Left forelimb (tissue), 1 donor: ENCODE data around the gene NOSIP.

Experiments used
- DNase-seq: peaks from one replicate; pipeline ENCODE4 v3.0.0-alpha.2; 2018; ENCODE audit warnings: low spot score

NOSIP gene

DNA sequence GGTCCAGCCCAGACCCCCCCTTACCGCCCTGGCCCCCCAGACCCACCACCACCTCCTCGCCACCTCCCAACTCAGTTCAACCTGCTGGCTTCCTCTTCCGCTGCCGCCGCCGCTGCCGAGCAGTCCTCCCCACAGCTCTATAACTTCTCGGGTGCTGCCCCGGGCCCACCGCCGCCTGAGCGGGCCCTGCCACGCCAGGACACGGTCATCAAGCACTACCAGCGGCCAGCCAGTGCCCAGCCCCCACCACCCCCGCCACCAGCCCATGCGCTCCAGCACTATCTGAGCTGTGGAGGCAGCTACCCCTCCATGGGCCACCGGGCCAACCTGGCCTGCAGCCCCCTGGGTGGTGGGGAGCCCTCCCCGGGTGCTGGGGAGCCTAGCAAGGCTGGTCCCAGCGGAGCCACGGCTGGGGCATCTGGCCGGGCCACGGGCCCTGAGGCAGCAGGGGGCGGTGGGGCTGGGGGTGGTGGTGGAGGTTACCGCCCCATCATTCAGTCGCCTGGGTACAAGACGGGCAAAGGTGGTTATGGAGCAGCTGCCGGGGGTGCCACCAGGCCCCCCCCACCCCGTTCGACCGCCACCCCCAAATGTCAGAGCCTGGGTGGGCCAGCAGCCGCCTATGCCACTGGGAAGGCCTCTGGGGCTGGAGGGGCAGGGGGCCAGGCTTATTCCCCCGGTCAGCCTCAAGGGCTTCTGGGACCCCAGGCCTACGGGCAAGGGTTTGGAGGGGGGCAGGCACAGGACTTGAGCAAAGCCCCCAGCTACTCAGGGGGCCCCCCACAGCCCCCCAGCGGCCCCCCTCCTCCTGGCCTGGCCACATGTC lies 14.8 kb upstream of the NOSIP start:
- no peak for DNase-seq

DNA sequence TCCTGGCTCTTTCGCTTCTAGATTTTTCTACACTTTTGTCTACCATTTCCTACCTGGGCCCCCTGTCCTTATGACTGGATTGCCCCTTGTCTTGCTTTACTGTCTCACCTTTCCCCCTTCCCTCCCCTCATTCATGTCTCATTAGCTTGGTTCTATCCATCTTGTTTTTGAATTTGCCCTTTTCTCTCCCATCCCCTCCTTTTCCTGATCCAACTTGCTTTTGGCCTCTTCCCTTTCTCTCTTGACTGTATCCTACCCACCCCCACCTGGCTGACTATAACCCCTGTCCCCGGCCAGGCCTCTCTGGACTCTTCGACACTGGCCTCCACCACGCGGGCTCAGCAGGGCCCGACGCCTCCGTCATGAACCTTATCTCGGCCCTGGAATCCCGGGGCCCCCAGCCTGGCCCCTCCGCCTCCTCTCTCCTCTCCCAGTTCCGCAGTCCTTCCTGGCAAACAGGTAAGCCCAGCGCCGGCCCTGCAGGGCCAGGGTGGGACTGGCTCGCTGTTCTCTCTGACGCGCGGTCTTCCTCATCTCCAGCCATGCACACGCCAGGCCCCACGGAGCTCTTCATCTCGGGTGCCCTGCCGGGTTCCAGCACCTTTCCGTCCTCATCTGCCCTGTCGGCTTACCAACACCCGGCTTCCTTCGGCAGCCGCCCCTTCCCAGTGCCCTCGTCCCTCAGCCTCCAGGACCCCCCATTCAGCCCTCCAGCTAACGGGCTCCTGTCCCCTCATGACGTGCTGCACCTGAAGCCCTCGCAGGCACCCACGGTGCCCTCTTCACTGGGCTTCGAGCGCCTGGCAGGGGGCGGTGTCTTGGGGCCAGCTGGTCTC lies 14.0 kb upstream of the NOSIP start:
- DNase-seq, result no peak

DNA sequence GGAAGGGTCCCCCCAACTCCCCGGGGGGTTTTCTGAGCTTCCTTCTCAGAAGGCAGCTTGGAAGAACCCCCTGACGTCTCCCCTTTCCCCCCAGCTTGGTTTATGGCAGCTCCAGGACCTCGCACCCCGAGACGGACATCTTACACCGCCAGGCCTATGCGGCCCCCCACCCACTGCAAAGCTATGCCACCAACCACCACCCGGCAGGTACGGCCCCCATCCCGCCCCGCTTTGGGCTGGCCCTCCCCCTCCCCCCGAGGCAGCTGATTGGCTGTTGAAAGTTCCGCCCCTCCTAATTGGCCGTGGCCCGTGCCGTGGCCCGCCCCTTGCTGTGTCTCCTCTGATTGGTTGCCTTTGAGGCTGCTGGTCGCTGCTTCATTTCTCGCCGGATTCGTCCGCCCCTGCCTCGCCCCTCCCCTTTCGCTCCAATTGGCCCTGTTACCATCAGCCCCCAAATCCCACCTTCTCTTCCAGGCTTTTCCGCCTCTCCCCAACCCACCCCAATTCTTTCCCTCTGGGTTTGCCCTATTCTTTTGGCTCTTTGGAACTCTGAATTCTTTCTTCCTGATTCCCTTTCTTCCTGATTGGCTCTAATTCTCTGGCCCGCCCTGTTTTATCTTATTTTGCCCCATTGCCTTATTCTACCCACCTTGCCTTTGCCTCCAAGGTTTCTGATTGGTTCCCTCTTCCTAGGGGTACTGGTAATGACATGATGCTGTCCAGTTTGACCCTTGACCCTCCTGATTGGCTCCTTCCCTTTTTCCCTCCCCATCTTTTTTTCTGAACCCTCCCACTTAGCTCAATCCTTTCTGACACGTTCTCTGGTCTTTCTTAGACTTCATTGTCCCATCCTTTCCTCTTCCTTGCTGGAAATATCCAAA lies 13.1 kb upstream of the NOSIP start:
- DNase-seq, result peak; percentile 94

DNA sequence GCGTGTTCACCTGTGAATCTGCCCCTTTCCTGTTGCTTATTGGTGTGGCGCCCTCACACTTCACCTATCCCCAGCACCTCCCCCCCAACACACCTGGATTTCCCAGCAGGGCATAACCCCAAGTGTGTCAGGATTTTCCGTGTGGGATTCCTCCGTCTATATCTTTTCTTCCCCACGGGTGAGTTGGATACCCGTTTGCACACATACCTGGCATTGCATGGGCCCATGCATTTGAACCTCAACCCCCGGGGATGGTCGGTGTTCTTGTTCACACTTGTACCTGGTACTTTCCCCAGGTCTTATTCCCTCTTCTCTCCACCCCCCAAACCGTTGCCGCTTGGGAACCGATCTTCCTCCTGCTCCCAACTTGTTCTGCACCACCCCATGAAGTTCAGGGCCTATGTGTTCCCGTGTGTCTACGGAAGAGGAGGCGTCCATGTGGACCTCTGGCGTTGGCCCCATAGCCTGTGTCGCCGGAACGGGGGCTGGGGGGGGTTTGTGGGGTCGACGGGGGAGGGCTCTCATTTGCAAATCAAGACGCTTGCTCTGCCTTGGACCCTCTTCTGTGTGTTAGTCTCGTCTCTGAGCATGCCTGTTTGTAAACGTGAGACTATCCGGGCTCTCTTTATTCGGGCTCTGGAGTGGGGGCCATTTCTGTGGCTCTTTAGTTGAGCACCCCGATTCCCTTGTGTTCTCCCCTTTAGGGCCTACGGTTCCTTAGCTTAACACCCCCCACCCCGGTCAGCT lies 12.3 kb upstream of the NOSIP start:
- no peak for DNase-seq

DNA sequence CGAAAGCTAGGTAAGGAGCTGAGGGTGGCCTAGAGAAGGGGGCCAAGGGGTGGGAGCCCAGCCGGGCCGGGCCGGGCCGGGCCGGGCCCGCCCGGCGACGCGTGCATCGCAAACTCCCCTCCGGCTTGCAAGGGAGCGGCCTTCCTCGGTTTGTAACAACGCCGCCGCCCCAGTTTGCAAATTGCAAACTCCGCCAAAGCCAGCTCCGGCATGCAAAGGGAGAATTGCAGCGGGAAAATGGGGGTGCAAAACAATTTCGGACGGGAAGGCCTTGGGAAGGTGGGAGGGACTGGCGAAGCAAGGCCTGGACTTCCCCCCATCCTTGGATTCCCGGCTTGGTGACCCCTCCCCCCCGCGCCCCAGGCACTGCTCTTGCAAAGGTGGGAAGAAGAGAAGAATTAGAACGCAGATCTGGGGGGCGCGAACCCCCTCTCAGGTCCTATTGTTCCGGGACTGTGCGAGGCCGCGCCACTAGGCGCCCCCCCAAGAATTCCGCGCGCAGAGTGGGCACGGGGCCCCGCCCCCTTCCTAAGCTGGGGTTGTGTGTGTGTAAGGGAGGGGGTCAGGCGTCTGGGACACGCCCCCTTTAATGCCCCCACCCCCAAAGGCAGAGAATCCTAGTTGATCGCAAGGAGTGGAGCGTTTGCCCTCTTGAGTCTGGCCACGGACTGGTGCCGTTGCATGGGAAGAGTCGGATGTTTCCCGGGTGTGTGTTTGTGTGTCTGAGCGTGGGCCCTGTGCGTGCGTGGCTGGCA lies 11.6 kb upstream of the NOSIP start:
- DNase-seq, result no peak

DNA sequence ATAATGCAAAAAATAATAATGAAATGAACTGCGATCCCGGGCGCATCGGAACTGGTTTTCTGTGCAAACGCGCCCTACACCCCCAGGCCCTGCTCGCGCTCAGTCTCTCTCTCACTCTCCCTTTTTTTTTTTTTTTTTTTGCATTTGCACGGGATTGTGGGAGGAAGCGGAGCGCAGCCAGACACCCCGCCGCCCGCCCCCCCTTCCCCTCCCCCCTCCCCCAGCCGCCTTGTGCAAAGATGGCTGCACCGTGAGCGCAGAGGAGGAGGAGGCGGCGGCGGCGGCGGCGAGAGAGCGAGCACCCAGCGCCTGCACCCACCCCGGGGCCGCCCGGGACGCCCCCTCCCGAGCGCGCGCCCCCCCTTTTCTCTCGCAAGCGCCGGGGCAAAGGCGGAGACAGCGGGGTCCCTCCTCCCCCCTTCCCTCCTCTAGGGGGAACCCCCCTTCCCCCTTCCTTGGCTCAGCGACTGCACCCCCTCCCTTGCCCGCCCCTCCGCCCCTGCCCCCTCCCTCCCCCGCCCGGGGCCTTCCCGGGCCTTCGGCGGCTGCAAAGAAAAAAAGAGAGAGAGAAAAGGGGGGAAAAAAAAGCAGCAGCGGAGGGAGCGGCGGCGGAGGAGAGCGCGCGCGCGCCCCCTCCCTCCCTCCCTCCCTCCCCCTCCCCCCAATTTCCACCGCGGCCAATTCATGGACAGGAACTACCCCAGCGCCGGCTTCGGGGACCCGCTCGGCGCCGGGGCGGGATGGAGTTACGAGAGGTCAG lies 10.8 kb upstream of the NOSIP start, which contains the start of gene PRR12:
PRR12 (plus strand) TSS at position 212 of the 760 bp plus-strand sequence; CDS start at position 685, 473 bp downstream.
- peak; percentile 92 for DNase-seq

DNA sequence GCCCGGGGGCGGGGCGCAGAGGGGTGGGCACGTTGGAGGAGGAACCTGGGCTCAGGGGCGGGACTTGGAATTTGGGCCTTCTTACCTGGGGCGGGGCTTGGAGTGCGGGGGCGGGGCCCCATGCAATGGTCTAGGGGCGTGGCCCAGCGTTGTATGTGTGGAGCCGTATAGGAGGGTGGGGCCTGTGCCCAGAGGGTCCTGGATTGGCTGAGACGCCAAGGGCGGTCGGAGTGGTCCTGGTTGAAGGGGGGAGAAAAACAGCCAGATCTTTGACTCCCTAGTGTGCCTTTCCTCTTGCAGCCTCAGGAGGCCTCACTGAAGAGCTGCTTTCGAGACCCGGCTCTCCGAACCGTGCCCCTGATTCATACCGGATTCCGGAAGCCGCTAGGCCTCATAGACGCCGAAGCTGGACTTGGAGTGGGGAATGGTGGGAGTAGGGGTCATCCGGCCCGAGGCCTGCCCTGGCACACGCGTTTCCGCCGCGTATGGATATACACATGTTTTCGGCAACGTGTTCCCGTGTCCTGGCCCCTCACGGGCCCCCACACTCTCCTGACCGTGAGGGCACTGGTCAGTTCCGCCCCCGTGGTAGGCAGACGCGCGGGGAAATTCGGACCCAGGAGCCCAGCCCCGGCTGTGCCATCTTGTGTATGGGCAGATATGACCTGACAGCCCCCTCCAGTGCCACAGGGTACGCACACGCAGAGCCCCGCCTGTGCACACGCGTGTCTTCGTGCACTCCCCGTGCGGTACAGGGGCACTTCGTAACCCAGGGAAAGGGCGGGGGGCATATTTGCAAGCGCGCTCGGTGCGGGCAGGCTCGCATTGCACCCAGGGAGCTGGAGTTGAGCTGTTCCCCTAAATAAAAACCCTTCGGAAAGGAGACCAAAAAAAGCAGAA lies 10.0 kb upstream of the NOSIP start:
- peak; percentile 94 for DNase-seq

DNA sequence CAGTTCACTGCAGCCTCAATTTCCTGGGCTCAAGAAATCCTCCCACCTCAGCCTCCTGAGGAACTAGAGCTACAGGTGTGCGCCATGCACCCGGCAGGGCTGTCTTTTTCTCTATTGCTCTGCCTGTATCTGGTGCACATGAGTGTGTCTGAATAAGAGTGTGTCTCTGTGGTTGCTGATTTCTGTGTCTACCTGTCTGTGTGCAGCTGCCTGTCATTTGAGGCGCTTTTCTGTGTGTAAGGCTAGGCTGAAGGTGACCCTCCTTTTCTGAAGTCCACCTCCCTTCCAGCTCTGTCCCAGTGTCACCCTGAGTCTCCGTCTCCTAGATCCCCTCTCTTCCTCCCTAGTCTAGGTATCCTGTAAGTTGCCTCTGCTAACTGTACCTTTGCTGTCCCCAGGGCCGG lies 9.1 kb upstream of the NOSIP start:
- DNase-seq, result no peak

DNA sequence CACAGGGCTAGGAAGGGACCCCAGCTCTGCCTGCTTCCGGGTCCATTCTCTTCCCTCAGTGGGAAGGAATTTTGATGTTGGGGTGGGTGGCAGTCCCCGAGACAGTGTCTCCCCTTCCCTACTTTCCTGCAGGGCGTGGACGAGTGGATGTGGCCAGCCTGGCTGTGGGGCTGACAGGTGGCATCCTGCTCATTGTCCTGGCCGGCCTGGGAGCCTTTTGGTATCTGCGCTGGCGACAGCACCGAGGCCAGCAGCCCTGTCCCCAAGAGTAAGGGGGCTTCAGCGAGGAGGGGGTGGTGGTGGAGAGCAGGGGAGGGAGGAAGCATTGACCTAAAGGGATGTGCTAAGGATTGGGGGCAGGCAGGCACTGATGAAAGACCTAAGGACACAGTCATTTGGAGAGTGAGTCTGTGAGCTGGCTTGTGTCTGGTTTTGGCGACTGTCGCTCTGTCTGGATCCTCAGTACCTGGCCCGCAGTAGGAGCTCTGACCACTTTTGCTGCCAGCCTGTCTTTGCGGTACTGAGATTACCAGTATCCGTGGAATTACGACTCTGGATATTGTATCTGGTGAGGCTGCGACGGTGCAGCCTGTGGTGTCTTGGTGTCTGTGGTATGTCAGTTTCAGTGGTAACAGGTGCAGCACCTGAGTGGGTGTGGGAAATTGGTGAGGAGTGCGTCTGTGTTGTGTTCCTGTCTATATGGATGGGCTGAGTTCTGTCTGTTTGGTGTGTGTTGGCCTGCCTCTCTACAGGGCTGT lies 8.2 kb upstream of the NOSIP start:
- DNase-seq, result no peak

DNA sequence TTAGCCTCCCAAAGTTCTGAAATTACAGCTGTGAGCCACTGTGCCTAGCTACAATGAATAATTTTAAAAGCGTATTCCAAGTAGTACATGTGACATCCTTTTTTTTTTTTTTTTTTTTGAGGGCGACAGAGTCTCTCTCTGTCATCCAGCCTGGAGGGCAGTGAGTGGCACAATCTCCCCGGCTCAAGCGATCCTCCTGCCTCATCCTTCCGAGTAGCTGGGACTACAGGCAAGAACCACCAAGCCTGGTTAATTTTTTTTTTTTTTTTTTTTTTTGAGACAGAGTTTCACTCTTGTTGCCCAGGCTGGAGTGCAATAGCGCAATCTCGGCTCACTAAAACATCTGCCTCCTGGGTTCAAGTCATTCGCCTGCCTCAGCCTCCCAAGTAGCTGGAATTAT lies 6.9 kb upstream of the NOSIP start:
- DNase-seq, result no peak

DNA sequence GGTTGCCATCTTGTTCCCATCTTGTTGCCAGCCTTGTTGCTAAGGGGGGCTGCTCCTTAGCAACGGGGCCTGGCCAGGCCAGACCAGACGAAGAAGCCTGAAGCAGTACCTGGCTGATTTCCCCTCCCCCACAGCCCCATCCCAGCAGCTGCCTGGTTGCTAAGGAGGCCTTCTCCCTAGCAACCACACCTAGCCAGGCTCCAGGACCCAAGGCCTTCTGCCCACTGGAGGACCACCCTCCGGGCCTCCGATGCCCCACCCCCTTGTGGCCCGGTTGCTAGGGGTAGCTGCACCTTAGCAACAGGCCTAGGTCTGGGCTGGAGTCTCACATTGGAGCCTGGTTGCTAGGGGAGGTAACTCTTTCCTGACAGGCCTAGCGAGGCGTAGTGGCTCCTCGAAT lies 4.7 kb upstream of the NOSIP start:
- DNase-seq, result no peak

DNA sequence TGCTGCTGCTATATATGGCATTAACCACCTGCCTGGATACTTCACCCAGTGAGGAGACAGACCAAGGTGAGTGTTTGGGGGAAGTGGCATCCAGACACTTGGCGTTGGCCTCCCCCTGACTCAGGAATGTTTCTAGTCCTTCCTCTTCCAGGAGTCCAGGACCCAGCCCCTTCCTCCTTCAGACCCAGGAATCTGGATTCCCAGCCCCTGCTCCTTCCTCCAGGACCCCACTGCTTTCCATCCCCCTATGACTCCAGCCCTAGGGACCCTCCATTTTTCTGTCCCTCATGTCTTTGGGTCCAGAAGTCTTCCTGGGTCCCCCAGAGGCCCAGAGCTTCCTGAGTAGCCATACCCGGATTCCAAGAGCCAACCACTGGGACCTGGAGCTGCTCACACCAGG lies 2.9 kb upstream of the NOSIP start:
- no peak for DNase-seq

DNA sequence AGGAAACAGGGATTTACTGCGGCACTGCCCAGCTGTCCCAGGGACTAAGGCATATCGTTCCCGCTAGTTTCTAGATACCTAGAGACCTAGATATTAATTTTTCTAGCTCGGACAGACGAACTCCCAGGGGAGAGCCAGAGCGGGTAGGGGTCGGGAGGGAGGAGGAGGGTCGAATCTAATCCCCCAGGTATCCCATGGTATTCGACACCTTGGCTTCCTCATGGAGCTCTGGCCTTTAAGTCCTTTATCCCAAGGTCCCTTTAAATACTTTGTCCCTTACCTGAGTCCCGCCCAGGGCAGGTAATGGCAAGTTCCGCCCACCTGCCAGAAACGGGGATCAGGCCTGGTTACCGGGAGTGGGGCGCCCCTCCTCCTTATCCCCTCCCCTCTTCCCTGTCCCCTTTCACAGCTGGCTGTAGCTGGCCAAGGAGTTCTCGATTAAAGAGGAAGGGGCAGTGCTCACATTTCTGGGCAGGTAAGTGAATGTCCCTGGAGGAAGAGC lies 702 bp upstream of the NOSIP start, which contains the start of gene PRRG2:
PRRG2 (plus strand) TSS at position 310 of the 502 bp plus-strand sequence. CDS start 1,904 bp downstream, outside the sequence.
- no peak for DNase-seq

DNA sequence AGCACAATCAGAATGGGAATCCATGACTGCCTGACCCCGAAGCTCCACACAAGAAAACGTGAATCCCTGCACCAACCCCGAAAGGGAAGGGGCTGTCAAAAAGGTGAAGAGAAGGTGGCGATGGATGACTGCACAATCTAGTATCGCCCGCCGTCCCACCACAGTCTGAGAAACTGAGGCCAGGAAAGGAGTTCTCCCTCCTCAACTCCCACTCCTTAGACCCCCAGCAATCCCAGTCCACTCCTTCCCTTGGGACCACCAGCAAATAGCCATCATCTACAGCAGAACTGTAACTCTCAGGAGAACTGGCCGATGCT lies 451 bp downstream of the NOSIP start:
- DNase-seq, result no peak

DNA sequence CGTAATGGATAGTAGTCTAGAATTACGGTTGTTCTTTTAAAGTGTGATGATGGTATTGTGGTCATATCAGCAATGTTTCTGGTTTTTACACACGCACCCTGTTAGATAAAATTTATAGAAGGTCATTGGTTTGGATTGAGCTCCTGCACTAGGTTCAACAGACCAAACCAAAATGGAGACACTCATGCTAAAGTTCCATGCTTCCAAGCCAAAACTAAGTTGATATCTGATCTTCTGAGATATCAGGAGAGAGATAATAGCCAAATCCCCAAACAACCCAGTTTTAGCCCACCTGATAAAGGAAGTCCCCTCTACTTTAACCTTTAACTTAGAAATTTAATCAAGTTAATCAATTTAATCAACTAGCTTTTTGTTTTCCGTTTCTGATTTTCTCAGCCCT lies 1.2 kb downstream of the NOSIP start:
- no peak for DNase-seq

DNA sequence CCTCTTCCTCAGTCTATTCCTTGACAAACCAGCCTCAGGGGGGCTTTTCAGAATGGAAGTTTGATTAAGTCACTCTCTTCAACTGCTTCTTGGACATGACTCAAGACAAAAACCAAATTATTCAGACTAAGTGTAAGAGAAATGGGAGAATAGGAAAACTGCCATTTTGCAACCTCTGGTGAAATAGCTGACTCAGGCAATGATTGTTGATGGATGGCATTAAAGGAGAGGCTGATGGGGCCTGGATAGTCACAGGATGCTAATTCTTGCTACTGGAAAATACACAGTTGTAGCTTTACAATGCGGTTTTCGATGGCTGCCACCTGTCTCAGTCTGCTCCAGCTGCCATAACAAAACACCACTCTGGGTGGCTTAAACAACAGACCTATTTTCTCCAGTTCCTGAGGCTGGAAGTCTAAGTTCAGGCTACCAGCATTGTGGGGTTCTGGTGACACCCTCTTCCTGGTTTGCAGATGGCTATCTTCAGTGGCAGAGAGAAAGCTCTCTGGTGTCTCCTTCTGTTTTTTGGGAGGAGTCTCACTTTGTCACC lies 6.1 kb downstream of the NOSIP start:
- DNase-seq, result no peak

DNA sequence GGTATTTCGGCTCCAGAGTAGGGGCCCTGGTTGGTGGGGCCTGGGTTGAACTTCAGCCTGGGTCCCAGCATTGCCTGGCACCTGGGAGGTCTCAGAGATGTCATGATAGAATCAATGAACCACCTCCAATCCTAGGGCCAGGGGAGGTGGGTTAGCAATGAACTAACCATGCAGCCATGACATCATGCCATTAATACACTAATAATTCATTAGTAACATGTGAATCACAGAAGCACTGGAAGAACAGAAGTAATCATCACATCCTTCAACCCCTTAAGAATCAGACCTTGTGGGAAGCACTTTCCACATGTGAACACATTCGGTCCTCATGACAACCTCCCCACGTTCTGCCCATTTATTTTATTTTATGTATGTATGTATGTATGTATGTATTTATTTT lies 6.9 kb downstream of the NOSIP start:
- DNase-seq, result no peak

DNA sequence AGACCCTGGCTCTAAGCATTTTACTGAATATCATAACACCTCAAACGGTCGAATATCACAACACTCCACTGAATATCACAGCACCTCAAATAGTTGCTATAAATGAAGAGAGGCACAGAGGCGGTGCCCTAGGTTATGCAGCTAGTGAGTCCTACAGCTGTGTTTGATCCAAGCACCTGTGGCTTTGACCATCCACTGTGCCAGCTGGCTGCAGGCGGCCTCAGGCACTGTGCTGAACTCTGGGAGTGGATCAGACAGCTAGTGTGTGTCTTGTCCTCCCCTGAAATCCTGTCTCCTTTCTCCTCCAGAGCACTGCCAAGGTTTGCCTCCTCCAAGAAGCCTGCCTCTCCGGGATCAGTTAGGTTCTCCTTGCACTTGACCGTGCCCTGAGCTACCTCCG lies 7.3 kb downstream of the NOSIP start:
- no peak for DNase-seq
